K562 (cell line): ENCODE data around the gene MAK. TPM values are rescaled to one million over a fixed set of nuclear protein-coding genes. Genes with fewer than 3 reads are reported as not detected.
A peak's percentile ranks its signal among the peaks of the same experiment; 100 is the strongest.

Experiments used
- ELF1 ChIP-seq: fragments of 200-800 bp; sonication (Bioruptor generic); IDR thresholded peaks from 2 replicates; pipeline ENCODE4 v1.6.1; 2016; ENCODE audit warnings: missing genetic modification characterization, missing compliant biosample characterization
- FOXA3 ChIP-seq, 2 experiments: fragments of 450-650 bp in 1 of 2; sonication (generic) in 1 of 2; formaldehyde crosslinking; IDR thresholded peaks in 1 of 2; conservative IDR thresholded peaks in 1 of 2; 2 replicates each; pipeline versions ENCODE4 v1.4.0 to v1.8.0; 2020 to 2022; ENCODE audit warnings: mild to moderate bottlenecking in 2 of 2, missing genetic modification reagents in 1 of 2
- MBD2 ChIP-seq: sonication (generic); IDR thresholded peaks from 2 replicates; pipeline ENCODE4 v1.6.1; 2016; ENCODE audit warnings: low read depth, borderline replicate concordance
- MYC ChIP-seq, 2 experiments: fragments of 250-450 bp in 1 of 2; sonication (Bioruptor Pico) in 1 of 2; IDR thresholded peaks; 2 replicates each; pipeline versions ENCODE4 v1.5.1 to v1.6.1; 2012 to 2021; ENCODE audit warnings: low read depth in 2 of 2, borderline replicate concordance in 1 of 2, improper control_type of control experiment in 1 of 2, low read length in 1 of 2, mild to moderate bottlenecking in 1 of 2, moderate library complexity in 1 of 2
- NCOA1 ChIP-seq: fragments of 450-650 bp; IDR thresholded peaks from 2 replicates; pipeline ENCODE4 v1.6.1; 2016; ENCODE audit warnings: low read depth
- NR3C1 ChIP-seq: sonication (generic); formaldehyde crosslinking; IDR thresholded peaks from 2 replicates; pipeline ENCODE4 v1.8.1; 2022; ENCODE audit warnings: missing genetic modification reagents
- PRPF4 ChIP-seq: fragments of 200-400 bp; formaldehyde crosslinking; IDR thresholded peaks from one replicate; pipeline ENCODE4 v1.6.1; 2017; ENCODE audit warnings: low read length, low read depth, mild to moderate bottlenecking; ENCODE audit not compliant: insufficient read depth, poor library complexity, severe bottlenecking
- SMAD1 ChIP-seq: fragments of 150-350 bp; IDR thresholded peaks from 2 replicates; pipeline ENCODE4 v1.6.1; 2014; ENCODE audit warnings: low read length, low read depth; ENCODE audit not compliant: partially characterized antibody
- TSC22D4 ChIP-seq: fragments of 450-650 bp; IDR thresholded peaks from 2 replicates; pipeline ENCODE4 v1.6.1; 2016; ENCODE audit warnings: missing genetic modification characterization, missing biosample characterization, control low read depth
- ZNF57 ChIP-seq: fragments of 450-650 bp; formaldehyde crosslinking; IDR thresholded peaks from 2 replicates; pipeline ENCODE4 v1.4.0; 2020; ENCODE audit warnings: mild to moderate bottlenecking, moderate library complexity
- polyA plus RNA-seq, 8 experiments: library from polyadenylated mRNA; depleted of rRNA in 4 of 8; stranded (reverse) in 5 of 8; unstranded in 3 of 8; fragments of >200 nt; fragmentation: Nextera tagmentation in 2 of 8; fragmentation: Illumina TruSeq in 1 of 8; extraction: Ambion mirVana in 2 of 8; extraction: Trizol in 1 of 8; gene quantifications; 2 replicates each; pipeline versions ENCODE4 v1.2.1 to v1.2.3, GENCODE V29; 2011 to 2014; ENCODE audit warnings: inconsistent platforms in 1 of 8, missing spikeins in 1 of 8
- total RNA-seq, 7 experiments: library from RNA; depleted of rRNA in 6 of 7; stranded (reverse); fragments of >200 nt in 6 of 7; fragmentation: Illumina TruSeq in 2 of 7; extraction: Trizol in 2 of 7; gene quantifications; 2 replicates each; pipeline versions ENCODE4 v1.2.1 to v1.2.3, GENCODE V29; 2011 to 2021; ENCODE audit warnings: low replicate concordance in 1 of 7
- TF ChIP-seq, protein P1 (sequence below): fragments of 250-450 bp; sonication (Bioruptor Pico); IDR thresholded peaks from 2 replicates; pipeline ENCODE4 v1.5.0; 2020; ENCODE audit warnings: mild to moderate bottlenecking, borderline replicate concordance
- TF ChIP-seq, protein P2 (sequence below): sonication (generic); IDR thresholded peaks from 2 replicates; pipeline ENCODE4 v1.6.1; 2016
- TF ChIP-seq, protein P3 (sequence below), 2 experiments: fragments of 450-650 bp; formaldehyde crosslinking in 1 of 2; IDR thresholded peaks; 2 replicates each; pipeline versions ENCODE4 v1.4.0 to v1.6.1; 2014 to 2020; ENCODE audit warnings: mild to moderate bottlenecking in 2 of 2, borderline replicate concordance in 1 of 2, low read depth in 1 of 2
- TF ChIP-seq, protein P4 (sequence below): fragments of 450-650 bp; formaldehyde crosslinking; conservative IDR thresholded peaks from 2 replicates; pipeline ENCODE4 v1.4.0; 2022; ENCODE audit warnings: mild to moderate bottlenecking, missing genetic modification characterization

The MAK gene
- total and polyA plus RNA-seq, 9 of the 15 experiments (the other 6 are each of a cell fraction or from before 2014, with no cell fraction given): 0.25 to 1.1 (median 0.53) TPM

DNA sequence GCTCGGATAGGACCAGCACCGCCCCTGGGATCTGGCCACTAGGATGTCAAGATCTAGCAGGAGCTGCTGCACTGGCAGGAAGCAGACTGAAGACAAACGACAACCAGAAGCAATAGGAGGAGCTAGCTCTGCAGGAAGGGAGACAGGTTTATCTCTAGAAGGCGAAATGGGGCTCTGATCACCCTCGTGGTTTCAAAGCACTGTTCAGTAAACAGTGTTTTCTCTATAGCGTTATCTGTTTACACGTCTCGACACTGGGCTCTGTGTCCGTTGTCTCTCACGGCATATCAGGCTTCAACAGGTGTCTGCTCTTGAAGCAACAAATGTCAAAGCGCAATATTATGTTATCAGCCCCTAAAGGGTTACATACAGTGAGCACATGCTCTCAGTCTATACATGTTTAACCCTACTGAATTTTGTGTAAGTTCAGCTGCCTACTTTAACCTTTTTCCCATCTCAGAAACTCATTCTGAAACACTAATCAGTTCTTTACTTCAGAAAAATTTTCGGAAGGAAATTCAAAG, 66.9 kb downstream of the MAK start (continued):
- TF ChIP-seq FOXA3 (CRISPR knock-in tag; conservative IDR thresholded peaks at IDR 0.05 in 1 of 2, IDR thresholded peaks at IDR 0.05 in 1 of 2) (peak; percentile 91 to 94), TSC22D4 (tag) (no peak), MYC (IDR thresholded peaks at IDR 0.05; ENCODE audit: low read depth, low read length) (peak; percentile 92), MYC (CRISPR knock-in tag; IDR thresholded peaks at IDR 0.05; ENCODE audit: borderline replicate concordance, low read depth) (no peak), MBD2 (no peak), NCOA1 (peak; percentile 82), ELF1 (no peak), NR3C1 (CRISPR knock-in tag) (no peak), PRPF4 (no peak), ZNF57 (no peak), SMAD1 (peak; percentile 45)
- TF ChIP-seq, protein P1, sequence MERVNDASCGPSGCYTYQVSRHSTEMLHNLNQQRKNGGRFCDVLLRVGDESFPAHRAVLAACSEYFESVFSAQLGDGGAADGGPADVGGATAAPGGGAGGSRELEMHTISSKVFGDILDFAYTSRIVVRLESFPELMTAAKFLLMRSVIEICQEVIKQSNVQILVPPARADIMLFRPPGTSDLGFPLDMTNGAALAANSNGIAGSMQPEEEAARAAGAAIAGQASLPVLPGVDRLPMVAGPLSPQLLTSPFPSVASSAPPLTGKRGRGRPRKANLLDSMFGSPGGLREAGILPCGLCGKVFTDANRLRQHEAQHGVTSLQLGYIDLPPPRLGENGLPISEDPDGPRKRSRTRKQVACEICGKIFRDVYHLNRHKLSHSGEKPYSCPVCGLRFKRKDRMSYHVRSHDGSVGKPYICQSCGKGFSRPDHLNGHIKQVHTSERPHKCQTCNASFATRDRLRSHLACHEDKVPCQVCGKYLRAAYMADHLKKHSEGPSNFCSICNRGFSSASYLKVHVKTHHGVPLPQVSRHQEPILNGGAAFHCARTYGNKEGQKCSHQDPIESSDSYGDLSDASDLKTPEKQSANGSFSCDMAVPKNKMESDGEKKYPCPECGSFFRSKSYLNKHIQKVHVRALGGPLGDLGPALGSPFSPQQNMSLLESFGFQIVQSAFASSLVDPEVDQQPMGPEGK (CRISPR knock-in tag): no peak
- TF ChIP-seq, protein P2, sequence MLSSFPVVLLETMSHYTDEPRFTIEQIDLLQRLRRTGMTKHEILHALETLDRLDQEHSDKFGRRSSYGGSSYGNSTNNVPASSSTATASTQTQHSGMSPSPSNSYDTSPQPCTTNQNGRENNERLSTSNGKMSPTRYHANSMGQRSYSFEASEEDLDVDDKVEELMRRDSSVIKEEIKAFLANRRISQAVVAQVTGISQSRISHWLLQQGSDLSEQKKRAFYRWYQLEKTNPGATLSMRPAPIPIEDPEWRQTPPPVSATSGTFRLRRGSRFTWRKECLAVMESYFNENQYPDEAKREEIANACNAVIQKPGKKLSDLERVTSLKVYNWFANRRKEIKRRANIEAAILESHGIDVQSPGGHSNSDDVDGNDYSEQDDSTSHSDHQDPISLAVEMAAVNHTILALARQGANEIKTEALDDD: 0 out of 2 replicates have a peak, but pooled peaks have one; percentile 16
- TF ChIP-seq, protein P3, sequence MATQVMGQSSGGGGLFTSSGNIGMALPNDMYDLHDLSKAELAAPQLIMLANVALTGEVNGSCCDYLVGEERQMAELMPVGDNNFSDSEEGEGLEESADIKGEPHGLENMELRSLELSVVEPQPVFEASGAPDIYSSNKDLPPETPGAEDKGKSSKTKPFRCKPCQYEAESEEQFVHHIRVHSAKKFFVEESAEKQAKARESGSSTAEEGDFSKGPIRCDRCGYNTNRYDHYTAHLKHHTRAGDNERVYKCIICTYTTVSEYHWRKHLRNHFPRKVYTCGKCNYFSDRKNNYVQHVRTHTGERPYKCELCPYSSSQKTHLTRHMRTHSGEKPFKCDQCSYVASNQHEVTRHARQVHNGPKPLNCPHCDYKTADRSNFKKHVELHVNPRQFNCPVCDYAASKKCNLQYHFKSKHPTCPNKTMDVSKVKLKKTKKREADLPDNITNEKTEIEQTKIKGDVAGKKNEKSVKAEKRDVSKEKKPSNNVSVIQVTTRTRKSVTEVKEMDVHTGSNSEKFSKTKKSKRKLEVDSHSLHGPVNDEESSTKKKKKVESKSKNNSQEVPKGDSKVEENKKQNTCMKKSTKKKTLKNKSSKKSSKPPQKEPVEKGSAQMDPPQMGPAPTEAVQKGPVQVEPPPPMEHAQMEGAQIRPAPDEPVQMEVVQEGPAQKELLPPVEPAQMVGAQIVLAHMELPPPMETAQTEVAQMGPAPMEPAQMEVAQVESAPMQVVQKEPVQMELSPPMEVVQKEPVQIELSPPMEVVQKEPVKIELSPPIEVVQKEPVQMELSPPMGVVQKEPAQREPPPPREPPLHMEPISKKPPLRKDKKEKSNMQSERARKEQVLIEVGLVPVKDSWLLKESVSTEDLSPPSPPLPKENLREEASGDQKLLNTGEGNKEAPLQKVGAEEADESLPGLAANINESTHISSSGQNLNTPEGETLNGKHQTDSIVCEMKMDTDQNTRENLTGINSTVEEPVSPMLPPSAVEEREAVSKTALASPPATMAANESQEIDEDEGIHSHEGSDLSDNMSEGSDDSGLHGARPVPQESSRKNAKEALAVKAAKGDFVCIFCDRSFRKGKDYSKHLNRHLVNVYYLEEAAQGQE (IDR thresholded peaks at IDR 0.05; ENCODE audit: borderline replicate concordance): peak; percentile 30; the same call in 1 of the 2 replicates
- TF ChIP-seq, protein P3 (CRISPR knock-in tag; IDR thresholded peaks at IDR 0.05; ENCODE audit: low read depth): no peak
- TF ChIP-seq, protein P4, sequence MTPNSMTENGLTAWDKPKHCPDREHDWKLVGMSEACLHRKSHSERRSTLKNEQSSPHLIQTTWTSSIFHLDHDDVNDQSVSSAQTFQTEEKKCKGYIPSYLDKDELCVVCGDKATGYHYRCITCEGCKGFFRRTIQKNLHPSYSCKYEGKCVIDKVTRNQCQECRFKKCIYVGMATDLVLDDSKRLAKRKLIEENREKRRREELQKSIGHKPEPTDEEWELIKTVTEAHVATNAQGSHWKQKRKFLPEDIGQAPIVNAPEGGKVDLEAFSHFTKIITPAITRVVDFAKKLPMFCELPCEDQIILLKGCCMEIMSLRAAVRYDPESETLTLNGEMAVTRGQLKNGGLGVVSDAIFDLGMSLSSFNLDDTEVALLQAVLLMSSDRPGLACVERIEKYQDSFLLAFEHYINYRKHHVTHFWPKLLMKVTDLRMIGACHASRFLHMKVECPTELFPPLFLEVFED (CRISPR knock-in tag): no peak
